AG04450 (cell line): Measurements from ENCODE around the gene WDR93. TPM values are rescaled to one million over a fixed set of nuclear protein-coding genes. Genes with fewer than 3 reads are reported as not detected.
A peak's percentile ranks its signal among the peaks of the same experiment; 100 is the strongest.

Experiments used
- CTCF ChIA-PET: fragments of 300-600, 350-600 bp; formaldehyde crosslinking; extraction: SDS; loops from one replicate; lab custom pipeline; 2022; ENCODE audit warnings: antibody characterized with exemption, inconsistent platforms; lab: Charles Lee
- POLR2A ChIA-PET: fragments of 350-600 bp; formaldehyde crosslinking; extraction: SDS; loops from one replicate; lab custom pipeline; 2021; ENCODE audit warnings: antibody characterized with exemption, inconsistent platforms; lab: Yijun Ruan, JAX
- DNase-seq: peaks from one replicate; pipeline ENCODE4 v3.0.0-alpha.2; 2011; ENCODE audit warnings: low read depth, low spot score
- H3K27ac ChIP-seq: one replicate; pipeline ENCODE4 v1.5.1; 2012; ENCODE audit warnings: low read depth, low read length, control low read depth
- H3K27me3 ChIP-seq: one replicate; pipeline ENCODE4 v1.6.0; 2012; ENCODE audit warnings: low read length; ENCODE audit not compliant: control insufficient read depth, insufficient read depth
- H3K4me3 ChIP-seq: 2 replicates; pipeline ENCODE4 v1.5.1; 2011; ENCODE audit warnings: mild to moderate bottlenecking, low read depth, low read length, control low read depth
- H3K9me3 ChIP-seq: 2 replicates; pipeline ENCODE4 v1.5.1; 2012; ENCODE audit warnings: low read length; ENCODE audit not compliant: control insufficient read depth, insufficient read depth
- CTCF ChIP-seq: IDR thresholded peaks from 2 replicates; pipeline ENCODE4 v1.5.1; 2011; ENCODE audit warnings: low read depth, low read length, control low read depth, inconsistent platforms
- polyA minus RNA-seq: library from RNA; depleted of rRNA, polyadenylated mRNA; stranded (reverse); fragments of >200 nt; gene quantifications from 2 replicates; pipeline ENCODE4 v1.2.3, GENCODE V29; 2011; rRNA and poly(A)+ RNA removed
- polyA plus RNA-seq: library from polyadenylated mRNA; depleted of rRNA; stranded (reverse); fragments of >200 nt; gene quantifications from 2 replicates; pipeline ENCODE4 v1.2.3, GENCODE V29; 2011; rRNA removed

Gene WDR93
- 0.05 TPM in 2 replicates for polyA plus RNA-seq
- polyA minus RNA-seq, result 0.17 TPM in 1 of 2 replicates, not detected in the other

- ChIA-PET CTCF (no interaction called here), POLR2A (interaction anchor here (0.6 kb wide), 1 partner anchor 33 kb away, joined by 3 read pairs; no protein-coding TSS in a partner anchor)
- DNase-seq, result peak; percentile 10
- H3K27me3 ChIP-seq, result peaks cover 3% of the 10 kb centered on the region
- TF ChIP-seq CTCF, result no peak
- peaks cover 4% of the 10 kb centered on the region; the same call in 1 of the 2 replicates for H3K9me3 ChIP-seq
- H3K27ac ChIP-seq, result no peak within 1 kb of the TSS
- H3K4me3 ChIP-seq, result peak within 1 kb of the TSS; percentile 94
Measured at GRCh38 chr15:89690276-89691218, at the start of gene WDR93, which contains the start of gene PEX11A. TSS of gene WDR93 (plus strand) at chr15:89690811. CDS start at chr15:89701747, 10,936 bp downstream. TSS of gene PEX11A (minus strand) at chr15:89690754. CDS start at chr15:89690632, 122 bp downstream.

GRCh38 chr15:89641053-89641452, 49.6 kb upstream of the WDR93 start:
- DNase-seq, result no peak
- Histone ChIP-seq H3K27ac (no peak overlapping the region), H3K27me3 (no peaks in the 10 kb centered on the region), H3K9me3 (no peaks in the 10 kb centered on the region; the same call in 1 of the 2 replicates), H3K4me3 (no peak overlapping the region)
- no peak for TF ChIP-seq CTCF
- ChIA-PET CTCF (no interaction called here), POLR2A (interaction anchor here (1.1 kb wide), 1 partner anchor 13 kb away, joined by 3 read pairs; no protein-coding TSS in a partner anchor)

- H3K27me3 ChIP-seq, result no peaks in the 10 kb centered on the region
- no peak overlapping the region for H3K27ac ChIP-seq
- CTCF ChIA-PET, result no interaction called here
- no peak overlapping the region for H3K4me3 ChIP-seq
- TF ChIP-seq CTCF, result no peak
- POLR2A ChIA-PET, result interaction anchor here (1.1 kb wide), 1 partner anchor 12 kb away, joined by 3 read pairs; no protein-coding TSS in a partner anchor
- DNase-seq, result no peak
- no peaks in the 10 kb centered on the region; the same call in 1 of the 2 replicates for H3K9me3 ChIP-seq
Measured at GRCh38 chr15:89642106-89642505, 48.5 kb upstream of the WDR93 start.

GRCh38 chr15:89645680-89646079, 44.9 kb upstream of the WDR93 start:
- POLR2A ChIA-PET, result no interaction called here
- TF ChIP-seq CTCF, result no peak
- Histone ChIP-seq H3K4me3 (no peak overlapping the region), H3K27ac (no peak overlapping the region), H3K27me3 (no peaks in the 10 kb centered on the region), H3K9me3 (peaks cover 5% of the 10 kb centered on the region; the same call in 1 of the 2 replicates)
- no peak for DNase-seq
- CTCF ChIA-PET, result interaction anchor here (1.1 to 3.6 kb wide), 6 partner anchors 12 to 229 kb away, joined by 4 to 29 read pairs (median 4); no protein-coding TSS in a partner anchor
